Heart left ventricle (tissue), 13 donors: Measurements from ENCODE around the gene DCHS2.

Experiments
- CTCF ChIP-seq, 12 donors: fragments of 200-600 bp; sonication (generic) in 4 of 12; IDR thresholded peaks; one replicate each; pipeline versions ENCODE4 v1.5.0 to v1.8.0; 2018 to 2022; ENCODE audit warnings: antibody characterized with exemption in 12 of 12, mild to moderate bottlenecking in 5 of 12
- POLR2A ChIP-seq, 2 donors: fragments of 450-650 bp; IDR thresholded peaks; one replicate each; pipeline ENCODE4 v1.6.1; 2017; ENCODE audit warnings: antibody characterized with exemption in 2 of 2, mild to moderate bottlenecking in 2 of 2, moderate library complexity in 2 of 2
- donor health status: ischemic (EF 13 %, LVEDD 7.1; RV severe dilation, severe dysfunction).
- donor health status: DM: no; HTN: yes; CAD: no.
- donor health status: DM: no; HTN: no; CAD: no.
- donor health status: ischemic (EF 25% LVEDD 6.9; RV normal size, moderate dysfunction).
- donor health status: ischemic (EF 25% LVEDD 5.7; RV mildly dilated, moderate dysfunction).
- donor health status: ischemic (EF 35%, LVEDD 5.7; RV mildly dilated, moderate dysfunction).
- donor health status: nonischemic (EF 11% LVEDD 7.7; RV severe dilation, severe dysfunction).
- donor health status: DM: yes; HTN: yes; CAD: no.
- donor health status: PGD.
- donor health status: ischemic (EF 29% LVEDD 5.4; RV normal size, mild dysfunction).
- donor health status: nonischemic (EF 23%, LVEDD 6.1; RV moderate dilation, normal function).

- no peak for TF ChIP-seq CTCF (IDR thresholded peaks at IDR 0.05)
- TF ChIP-seq POLR2A (IDR thresholded peaks at IDR 0.05) = no peak
Measured at GRCh38 chr4:154186035-154186434, 305.6 kb downstream of the DCHS2 start.
